Transverse colon (tissue), 3 donors: Measurements from ENCODE around the gene LRRC4C.

Experiments used
- POLR2A ChIP-seq: fragments of 450-650 bp; IDR thresholded peaks from one replicate; pipeline ENCODE4 v1.6.1; 2016; ENCODE audit warnings: antibody characterized with exemption, mild to moderate bottlenecking, moderate library complexity
- POLR2AphosphoS5 ChIP-seq, 3 donors: sonication (generic); formaldehyde crosslinking; IDR thresholded peaks; one replicate each; pipeline ENCODE4 v1.6.1; 2016; ENCODE audit warnings: antibody characterized with exemption in 3 of 3

DNA sequence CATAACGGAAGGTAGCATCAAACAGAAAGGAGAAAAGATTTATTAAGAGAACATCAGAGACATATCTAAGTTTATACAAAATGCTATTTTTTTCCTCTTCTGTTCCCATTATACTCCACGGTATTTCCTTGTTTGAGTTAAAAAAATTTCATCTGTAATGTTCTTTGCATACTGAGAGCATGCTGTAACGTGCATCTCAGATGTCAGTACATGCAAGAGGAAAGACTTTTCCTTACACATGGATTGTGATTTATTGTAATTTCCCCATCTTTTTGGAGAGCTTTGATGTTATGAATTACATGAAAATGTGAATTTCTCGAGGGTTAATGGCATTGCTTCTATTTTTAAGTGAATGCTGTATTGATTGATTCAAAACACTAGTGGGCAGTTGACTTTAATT, 1164.0 kb downstream of the LRRC4C start:
- TF ChIP-seq POLR2AphosphoS5 (IDR thresholded peaks at IDR 0.05) (no peak), POLR2A (no peak)
